HG03045 (cell line): Measurements from ENCODE around the gene HTATSF1.

ENCODE experiments used
- ATAC-seq: cut with Tn5 transposase; IDR thresholded peaks from one replicate; pipeline ENCODE4 v1.9.1; 2021; ENCODE audit warnings: mild to moderate bottlenecking, moderate library complexity; ENCODE audit not compliant: unreplicated experiment

HTATSF1 gene, protein sequence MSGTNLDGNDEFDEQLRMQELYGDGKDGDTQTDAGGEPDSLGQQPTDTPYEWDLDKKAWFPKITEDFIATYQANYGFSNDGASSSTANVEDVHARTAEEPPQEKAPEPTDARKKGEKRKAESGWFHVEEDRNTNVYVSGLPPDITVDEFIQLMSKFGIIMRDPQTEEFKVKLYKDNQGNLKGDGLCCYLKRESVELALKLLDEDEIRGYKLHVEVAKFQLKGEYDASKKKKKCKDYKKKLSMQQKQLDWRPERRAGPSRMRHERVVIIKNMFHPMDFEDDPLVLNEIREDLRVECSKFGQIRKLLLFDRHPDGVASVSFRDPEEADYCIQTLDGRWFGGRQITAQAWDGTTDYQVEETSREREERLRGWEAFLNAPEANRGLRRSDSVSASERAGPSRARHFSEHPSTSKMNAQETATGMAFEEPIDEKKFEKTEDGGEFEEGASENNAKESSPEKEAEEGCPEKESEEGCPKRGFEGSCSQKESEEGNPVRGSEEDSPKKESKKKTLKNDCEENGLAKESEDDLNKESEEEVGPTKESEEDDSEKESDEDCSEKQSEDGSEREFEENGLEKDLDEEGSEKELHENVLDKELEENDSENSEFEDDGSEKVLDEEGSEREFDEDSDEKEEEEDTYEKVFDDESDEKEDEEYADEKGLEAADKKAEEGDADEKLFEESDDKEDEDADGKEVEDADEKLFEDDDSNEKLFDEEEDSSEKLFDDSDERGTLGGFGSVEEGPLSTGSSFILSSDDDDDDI

DNA sequence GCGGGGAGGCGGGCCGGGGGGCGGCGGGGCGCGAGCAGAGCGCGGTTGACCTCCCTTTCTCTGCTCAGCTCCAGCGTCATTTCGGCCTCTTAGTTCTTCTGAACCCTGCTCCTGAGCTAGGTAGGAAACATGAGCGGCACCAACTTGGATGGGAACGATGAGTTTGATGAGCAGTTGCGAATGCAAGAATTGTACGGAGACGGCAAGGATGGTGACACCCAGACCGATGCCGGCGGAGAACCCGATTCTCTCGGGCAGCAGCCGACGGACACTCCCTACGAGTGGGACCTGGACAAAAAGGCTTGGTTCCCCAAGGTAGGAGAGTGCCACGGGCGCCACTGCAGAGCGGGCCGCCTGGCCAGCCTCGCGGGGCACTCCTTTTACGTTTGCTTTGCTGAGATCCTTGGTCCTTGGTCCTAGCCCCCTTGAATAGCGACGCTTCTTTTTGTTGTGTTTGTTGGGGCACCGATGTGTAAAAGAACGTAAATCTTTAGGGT is at the start of gene HTATSF1:
Gene HTATSF1 (plus strand): TSS at position 37 of the 497 bp plus-strand sequence. CDS start 93 bp downstream, at position 130.
- no peak for ATAC-seq

DNA sequence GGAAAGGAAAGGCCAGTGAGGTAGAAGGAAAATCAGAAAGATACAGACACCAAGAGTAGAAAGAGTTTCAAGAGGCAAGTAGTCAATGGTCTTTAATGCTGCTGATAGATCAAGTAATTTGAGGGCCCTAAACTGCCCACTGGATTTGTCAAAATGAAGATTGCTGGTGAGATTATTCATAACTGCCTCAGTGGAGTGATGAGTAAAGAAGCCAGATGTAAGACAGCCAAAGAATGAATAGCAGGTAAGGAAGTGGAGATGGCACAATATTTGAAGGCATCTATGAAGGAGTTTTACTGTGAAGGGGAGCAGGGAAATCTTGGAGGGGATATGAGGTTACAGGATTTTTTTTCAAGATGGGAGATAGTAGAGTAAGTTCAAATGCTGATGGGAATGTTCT is 49.4 kb upstream of the HTATSF1 start:
- no peak for ATAC-seq

DNA sequence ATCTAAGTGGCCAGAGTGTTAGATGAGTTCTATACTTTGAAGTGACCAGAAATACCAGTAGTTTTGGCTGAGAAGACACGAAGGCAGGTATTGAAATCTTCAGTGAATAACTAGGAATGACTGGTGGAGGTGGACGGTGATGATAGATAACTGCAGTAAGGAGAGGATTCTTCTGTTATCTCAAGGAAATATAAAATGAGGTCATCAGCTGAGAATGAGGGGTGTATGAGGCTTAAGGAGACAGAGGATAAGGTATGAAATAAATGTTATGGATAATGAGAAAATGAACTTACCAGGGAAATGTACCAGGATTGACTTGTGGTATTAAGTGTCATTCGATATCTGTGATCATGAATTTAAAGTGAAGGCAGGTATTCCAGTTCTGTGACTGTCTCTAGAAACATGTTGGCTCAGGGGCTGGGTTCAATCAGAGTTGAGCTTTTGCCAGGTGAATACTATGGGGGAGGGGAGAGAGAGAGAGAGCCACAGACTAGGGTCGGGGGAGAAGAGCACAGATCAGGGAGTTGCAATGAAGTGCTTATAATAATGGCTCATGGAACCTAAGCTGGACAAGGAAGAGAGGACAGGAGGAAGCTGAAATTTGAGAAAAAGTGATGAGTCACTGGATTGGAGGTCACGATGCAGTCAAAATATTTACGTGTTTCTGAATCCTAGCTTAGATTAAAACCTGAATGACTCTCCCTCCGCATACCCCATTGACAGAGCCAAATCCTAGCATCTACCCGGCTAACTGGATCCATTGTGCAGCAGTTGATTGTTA is 47.2 kb upstream of the HTATSF1 start:
- no peak for ATAC-seq

DNA sequence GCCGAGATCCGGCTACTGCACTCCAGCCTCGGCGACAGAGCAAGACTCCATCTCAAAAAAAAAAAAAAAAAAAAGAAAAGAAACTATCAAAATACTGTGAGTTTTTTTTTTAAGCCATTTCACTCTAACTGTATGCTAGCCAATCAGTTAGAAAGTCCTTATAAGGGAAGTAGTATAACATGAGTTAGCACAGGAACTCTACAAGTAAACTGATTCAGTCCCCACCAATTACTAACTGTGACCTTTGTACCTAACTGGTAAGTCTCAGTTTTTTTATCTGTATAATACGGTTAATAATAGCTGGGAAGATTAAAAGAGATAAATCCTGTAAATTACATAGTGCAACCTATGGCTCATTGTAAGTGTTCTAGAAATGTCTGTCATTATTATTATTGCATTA is 44.8 kb upstream of the HTATSF1 start:
- no peak for ATAC-seq

DNA sequence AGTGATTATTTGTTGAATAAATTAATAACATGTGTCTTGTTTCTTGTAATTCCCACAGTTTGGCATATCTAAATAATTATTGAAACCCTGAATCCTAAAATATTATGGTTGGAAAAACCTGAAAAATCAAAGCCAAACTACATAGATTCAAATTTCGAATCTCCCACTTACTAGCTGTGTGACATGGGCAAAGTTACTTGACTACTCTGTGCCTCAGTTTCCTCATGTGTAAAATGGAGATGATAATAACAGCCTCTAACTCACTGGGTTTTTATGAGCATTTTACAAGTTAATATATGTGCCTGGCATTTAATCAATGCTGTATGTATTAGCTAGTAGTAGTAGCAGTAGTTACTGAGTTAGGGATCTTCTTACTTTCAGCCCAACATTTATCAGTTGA is 44.3 kb upstream of the HTATSF1 start:
- ATAC-seq = no peak

DNA sequence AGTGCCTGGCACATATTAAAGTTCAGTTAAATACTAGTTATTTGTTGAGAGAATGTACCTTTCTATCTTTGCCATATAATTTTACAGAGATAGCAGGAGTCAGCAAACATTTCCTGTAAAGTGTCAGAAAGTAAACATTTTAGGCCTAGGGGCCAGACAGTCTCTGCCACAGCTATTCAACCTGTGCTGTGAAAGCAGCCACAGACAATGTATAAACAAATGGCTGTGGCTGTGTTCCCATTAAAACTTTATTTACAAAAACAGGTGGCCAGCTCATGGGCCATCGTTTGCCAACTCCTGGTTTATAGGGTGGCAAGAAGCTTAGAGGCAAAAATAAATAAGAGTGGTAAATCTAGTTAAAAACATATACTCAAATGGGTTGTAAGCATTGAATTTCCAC is 43.6 kb upstream of the HTATSF1 start:
- no peak for ATAC-seq

DNA sequence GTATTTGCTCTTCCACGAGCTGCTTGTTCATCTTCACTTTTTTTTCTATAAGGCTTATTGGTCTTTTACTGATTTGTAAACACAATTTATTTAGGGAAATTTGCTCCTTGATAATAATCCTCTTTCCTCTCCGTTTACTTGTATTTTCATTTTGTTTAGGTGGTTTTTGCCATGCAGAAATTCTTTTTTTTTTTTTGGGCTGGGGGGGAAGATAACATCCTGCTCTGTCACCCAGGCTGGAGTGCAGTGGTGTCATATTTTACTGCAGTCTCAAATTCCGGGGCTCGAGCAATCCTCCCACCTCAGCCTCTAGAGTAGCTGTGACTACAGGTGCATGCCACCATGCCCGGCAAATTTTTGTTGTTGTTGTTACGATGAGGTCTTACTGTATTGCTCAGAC is 41.3 kb upstream of the HTATSF1 start:
- ATAC-seq = no peak

DNA sequence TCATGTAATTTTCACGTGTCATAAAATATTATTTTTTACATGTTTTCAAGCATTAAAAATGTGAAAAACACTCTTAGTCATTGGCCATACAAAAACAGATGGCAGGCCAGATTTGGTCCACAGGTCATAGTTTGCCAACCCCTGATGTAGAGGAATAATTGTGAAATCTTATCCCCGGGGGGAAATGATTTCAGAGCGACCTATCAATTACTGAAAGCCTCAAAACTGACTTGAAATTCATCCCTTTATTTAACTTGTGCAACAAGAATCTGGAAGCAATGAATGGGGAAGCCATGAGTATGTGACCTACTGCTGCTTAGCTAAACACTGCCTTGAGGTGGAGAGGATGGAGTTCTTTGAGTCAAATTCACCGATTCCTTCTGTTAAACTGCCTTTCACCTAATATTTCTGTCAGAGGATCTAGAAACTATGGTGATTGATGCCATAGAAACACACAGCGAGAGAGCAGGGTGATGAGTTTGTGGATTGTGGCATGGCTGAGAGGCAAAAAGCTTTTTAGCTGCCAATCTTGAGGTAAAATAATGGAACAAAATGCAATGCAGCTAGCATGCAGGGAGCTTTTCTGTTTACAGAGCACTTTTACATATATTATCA is 40.0 kb upstream of the HTATSF1 start:
- ATAC-seq = no peak

DNA sequence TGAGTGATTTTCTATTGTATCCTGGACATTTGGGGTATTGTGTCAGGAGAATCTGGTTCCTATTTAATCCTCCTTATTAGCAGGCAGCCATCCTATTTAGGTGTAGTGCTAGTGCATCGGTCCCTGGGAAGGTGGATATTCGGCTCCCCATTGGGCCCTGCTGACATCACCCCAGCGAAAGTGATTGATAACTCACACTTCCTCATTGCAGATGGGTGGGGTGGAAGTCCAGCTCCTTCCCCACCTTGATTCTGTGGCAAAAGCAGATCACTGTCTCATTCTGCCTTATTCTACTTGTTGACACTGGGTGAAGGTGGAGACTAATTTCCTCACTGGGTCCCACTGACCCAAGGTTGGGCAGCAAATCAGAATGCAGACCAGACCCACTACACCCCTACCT is 32.8 kb upstream of the HTATSF1 start:
- ATAC-seq = no peak

DNA sequence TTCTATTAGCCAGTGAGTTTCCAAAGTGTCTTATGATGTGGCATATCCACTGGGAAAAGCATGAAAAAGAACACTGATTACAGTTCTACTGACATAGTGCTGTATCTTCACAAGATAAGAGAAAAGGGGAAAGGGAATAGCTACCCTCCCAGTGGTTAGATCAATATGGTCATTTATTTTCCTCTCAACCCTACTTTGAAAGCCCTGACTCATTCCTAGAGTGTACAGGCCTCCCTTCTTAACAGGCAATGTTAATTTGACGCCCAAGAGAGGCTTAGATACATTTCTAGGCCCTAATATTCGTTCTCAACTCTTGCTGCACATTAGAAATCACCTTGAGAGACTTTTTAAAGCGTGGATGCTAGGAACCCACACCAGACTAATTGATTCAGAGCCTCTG is 30.1 kb upstream of the HTATSF1 start:
- ATAC-seq = no peak

DNA sequence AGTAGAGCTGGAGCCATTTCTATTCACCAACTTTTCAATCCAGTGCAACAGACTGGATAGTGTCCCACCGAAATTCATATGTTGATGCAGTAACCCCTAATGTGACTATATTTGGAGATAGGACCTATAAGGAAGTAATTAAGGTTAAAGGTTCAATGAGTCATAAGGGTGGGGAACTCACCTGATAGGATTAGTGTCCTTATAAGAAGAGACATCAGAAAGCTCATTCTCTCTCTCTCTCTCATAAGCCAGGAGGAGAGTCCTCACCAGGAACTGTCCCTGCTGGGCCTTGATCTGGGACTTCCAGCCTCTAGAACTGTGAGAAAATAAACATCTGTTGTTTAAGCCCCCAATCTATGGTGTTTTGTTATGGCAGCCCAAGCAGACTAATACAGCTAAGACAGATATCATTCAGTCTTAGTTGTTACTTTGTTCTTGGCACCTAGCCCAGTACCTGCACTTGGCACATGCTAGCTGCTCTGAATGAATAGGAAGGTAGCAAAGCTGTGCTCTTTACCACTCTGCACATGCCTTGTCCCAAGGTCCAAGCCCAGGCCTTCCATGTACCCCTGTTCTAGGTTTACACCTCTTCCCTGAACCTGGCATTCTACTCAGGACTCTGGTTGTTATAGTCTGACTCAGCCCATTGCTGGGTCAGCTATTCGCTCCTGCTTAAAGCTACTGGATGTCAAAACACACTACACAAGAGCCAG is 28.8 kb upstream of the HTATSF1 start:
- no peak for ATAC-seq

DNA sequence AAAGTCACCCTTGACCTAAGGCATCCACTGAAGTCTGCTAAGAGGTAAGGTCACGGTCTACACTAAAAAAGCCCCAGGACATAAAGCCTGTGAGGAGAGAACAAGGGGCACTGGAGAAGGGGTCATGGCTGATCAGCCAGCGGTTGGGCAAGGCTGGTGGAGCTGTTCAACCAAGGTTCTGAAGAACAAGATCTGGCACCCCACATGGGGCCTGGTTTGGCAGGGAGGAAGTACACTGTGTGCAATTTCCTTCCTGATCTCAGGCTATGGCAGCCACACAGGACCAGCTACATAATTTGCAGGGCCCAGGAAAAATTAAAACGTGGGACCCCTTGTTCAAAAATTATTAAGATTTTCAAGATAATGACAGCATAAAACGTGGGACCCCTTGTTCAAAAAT is 23.7 kb upstream of the HTATSF1 start:
- ATAC-seq = no peak

DNA sequence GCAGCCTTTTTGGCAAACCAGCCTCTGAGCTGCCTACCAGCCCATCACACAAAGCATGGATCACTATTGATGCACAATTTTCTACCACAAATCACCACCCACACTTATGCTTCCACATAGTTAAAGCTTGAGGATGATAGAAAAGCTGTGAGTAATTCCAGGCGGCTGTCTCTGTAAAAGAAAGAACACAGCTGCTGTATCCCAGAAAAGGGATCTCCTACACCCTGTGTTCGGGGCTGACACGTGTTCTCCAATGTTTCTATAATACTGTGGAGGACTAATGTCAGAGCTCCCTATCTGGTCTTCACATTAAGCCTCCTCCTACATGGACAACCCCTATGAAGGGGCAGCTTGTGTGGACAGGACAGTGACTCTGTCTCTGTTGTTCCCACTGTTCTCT is 22.2 kb upstream of the HTATSF1 start:
- ATAC-seq = no peak

DNA sequence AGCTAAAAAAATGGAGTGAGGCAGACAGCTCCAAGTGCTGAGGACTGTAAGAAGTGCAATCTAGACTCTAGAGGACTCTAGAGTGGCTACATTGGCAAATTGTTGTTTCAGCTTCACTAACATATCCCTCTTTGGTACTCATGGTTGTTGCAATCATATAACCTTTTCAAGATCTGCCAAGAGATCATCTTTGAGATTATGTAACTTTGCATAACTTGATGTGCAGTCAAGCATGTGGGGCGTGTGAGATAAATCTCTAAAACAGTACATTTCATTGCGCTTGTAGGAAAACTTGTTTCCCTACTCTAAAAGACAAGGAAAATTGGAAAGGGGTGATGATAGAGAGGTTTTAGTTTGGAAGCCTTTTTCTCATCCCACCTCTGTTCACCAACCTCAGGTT is 20.9 kb upstream of the HTATSF1 start:
- ATAC-seq = no peak

DNA sequence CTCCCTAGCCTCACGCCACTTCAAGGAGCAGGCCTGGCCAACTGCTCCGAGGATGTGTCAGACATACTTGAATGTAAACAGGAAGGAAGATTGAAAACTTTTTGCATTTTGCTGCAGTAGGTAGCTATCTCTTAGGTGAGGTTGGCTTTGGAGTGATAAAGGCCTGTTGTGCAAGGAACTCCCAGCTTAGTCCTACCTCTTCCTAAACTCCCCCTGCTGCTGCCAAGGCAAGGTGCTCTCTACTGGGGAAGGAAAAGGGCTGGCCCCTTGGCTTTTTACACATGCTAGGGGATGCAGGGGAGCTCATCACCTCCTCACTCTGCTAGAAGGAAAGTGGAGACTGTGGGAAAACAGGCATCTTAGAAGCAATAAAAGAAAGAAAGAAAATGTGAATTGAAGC is 20.4 kb upstream of the HTATSF1 start:
- ATAC-seq = no peak

DNA sequence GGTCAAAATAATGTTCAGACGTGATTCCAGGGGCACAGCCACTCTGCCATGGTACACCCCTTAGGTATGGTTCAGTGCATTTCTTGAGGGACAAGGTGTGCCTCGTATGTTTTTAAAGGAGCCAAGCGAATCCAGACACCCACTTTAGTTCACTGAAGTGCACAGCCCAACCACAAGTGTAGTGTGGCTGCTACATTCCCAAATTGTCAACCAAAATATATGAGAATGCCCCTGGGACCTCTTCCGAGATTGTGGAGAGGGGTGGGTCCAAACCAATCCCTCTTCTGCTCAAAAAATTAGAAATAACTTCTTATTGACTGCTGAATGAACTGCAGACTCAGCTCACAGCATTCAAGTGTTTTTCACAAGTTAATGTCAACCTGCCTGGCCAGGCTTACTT is 17.0 kb upstream of the HTATSF1 start:
- ATAC-seq = no peak

DNA sequence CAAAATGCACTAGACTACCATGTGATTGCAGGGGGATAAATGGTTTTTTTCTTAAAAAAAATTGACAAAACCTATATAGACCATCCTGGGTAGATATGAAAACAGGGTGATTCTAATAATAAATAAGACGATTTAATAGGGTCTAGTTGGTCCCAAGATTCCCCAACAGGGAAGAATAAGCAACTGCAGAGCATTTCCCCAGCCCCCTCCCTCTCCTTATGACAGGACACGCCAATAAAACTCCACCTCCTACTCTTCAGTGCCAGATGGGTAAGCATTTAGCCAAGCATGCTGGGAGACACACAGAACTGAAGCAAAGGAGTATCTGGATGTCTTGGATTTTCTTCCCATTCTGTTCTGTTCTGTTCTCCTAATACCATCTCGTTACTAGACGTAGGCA is 9.7 kb upstream of the HTATSF1 start, which contains the start of gene BRS3:
Gene BRS3 (plus strand): TSS at position 301 of the 400 bp plus-strand sequence. CDS start 168 bp downstream, outside the sequence.
- ATAC-seq = no peak

DNA sequence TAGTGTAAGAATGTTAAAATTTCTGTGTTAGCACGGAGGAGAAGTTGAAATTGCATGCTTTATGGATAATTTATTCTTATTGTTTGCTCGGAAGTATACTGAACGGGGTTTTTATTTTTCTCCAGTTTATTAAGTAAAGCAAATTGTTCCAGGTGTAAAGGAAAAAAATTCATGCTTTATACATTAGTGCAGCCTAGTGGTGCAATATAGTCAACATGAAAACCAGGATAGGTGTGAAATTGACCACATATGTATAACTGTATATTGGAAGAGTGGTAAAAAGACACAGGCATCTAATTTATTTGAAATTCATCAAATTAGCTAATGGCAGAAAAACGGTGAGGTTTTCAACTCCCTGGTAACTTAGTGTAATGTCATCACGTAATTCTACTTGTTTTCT is 8.7 kb upstream of the HTATSF1 start:
- ATAC-seq = no peak

DNA sequence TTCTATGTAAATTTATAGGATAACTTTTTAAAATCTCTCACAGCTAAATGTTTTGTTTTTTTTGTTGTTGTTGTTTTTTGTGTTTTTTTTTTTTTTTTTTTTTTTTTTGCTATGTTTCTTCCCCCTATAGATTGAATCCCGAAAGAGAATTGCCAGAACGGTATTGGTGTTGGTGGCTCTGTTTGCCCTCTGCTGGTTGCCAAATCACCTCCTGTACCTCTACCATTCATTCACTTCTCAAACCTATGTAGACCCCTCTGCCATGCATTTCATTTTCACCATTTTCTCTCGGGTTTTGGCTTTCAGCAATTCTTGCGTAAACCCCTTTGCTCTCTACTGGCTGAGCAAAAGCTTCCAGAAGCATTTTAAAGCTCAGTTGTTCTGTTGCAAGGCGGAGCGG is 5.6 kb upstream of the HTATSF1 start:
- no peak for ATAC-seq

DNA sequence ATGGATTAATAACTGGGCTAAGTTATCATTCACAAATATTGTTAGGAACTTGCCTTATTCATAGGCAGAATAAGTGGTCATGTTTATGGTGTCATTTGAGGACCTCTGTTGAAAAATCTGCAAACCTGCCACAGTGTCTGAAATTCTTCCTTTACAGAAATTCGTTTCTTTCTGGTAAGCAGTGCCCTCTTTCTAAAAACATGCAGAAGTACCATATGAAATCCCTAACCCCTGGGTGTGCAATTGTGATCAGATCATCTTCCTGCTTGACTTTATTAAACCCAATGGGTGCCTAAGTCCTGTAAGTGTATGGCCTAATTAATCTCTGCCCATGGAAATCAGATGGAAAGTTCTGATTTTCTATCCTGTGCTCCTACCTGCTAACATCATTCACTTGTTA is 4.4 kb upstream of the HTATSF1 start:
- no peak for ATAC-seq
